ENCODE results near the gene PLXNC1. TPM values are rescaled to one million over a fixed set of nuclear protein-coding genes. Genes with fewer than 3 reads are reported as not detected.

Gene PLXNC1
- total and polyA plus RNA-seq, 2 of the 8 experiments (the other 6 are each of a cell fraction or from before 2014, with no cell fraction given), result 0.83 to 2.0 TPM

DNA sequence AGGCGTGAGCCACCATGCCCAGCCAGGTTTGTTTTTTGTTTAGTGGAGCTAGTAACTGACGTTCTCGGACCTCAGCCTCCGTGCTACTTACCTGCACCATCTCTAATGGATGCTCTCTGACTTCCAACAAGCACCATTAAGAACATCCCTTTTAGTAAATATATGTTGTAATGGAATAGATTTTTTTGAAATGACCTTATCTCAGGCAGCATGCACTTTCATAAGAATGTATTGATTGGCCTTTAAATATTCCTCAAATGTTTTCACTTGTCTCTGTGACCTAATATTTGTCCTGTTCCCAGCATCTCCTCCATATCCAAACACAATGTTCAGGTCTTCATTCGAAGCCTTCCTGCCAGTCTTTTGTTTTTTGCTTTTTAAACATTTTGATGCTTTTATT lies 51.7 kb downstream of the PLXNC1 start (continued):
- TF ChIP-seq SUZ12 (IDR thresholded peaks at IDR 0.05; ENCODE audit: low read length) (no peak), BCL11A (IDR thresholded peaks at IDR 0.05; ENCODE audit: low read depth in 2 of 2, low read length in 2 of 2) (no peak), CHD1 (IDR thresholded peaks at IDR 0.05; ENCODE audit: low read depth, low read length) (no peak)
